Skin epidermis (tissue), 12 donors: ENCODE measurements around the gene SHROOM3.

ENCODE experiments used
- H3K27ac ChIP-seq, 21 experiments: fragments of 200-600 bp; sonication (generic) in 11 of 21; one replicate each; pipeline ENCODE4 v1.5.0; 2020; ENCODE audit warnings: mild to moderate bottlenecking in 3 of 21, inconsistent platforms in 2 of 21, moderate library complexity in 2 of 21
- H3K4me3 ChIP-seq, 7 experiments: fragments of 200-600 bp; sonication (generic) in 2 of 7; one replicate each; pipeline ENCODE4 v1.5.0; 2020; ENCODE audit warnings: inconsistent platforms in 2 of 7, mild to moderate bottlenecking in 2 of 7, moderate library complexity in 1 of 7

The SHROOM3 gene

DNA sequence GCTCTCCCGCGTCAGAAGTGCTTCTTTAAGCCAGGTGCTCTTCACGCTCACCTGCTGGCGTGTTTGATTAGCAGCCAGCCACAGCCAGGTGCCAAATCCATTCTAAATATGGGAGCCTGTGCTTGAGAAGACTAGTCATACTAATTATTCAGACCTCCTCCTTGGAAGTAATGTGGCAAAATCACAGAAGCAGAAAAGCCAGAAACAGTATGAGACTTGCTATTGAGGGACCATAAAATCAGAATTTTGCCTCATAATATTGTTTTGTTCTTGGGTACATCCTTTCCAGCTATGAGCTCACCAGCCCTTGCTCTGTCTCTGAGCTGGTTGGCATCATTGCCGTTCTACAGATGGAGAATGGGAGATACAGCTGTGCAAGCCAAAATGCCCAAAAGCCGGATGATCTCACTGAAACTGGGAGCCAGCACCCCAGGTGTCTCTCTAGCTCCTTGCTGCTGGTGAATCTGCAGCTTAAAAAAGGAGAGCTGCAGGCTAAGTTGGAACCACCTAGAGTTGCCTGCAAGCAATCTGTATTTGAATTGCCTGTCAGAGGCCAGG is 205.4 kb downstream of the SHROOM3 start:
- H3K27ac ChIP-seq, result peak overlapping the region in 1 of 21 experiments; percentile 52
- no peak overlapping the region for H3K4me3 ChIP-seq

- no peak overlapping the region for H3K27ac ChIP-seq
- H3K4me3 ChIP-seq, result no peak overlapping the region
These were observed 206.3 kb downstream of the SHROOM3 start for GRCh38 chr4:76641351-76641750.

DNA sequence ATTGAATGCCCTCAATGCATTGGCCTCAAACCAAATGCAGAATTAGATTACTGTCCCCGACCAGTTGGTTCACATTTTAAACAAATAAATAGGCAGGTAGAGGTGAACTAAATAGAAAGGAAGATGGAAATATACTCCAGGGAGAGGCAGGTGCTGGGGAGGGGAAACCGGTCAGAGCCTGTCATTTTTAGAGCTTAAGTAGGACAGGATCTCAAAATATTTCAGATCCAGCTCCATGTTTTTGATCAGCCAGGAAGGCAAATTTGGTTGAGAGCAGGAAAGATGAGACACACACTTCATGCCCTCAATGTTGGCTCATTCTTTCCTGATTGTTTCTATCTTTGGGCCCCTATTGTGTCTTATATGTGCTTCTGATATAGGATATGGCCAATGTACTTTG is 206.7 kb downstream of the SHROOM3 start:
- no peak overlapping the region for H3K27ac ChIP-seq
- no peak overlapping the region for H3K4me3 ChIP-seq

- H3K27ac ChIP-seq, result no peak overlapping the region
These were observed 209.9 kb downstream of the SHROOM3 start for GRCh38 chr4:76644831-76645485.

GRCh38 chr4:76649086-76649485 is 214.1 kb downstream of the SHROOM3 start:
- H3K27ac ChIP-seq, result no peak overlapping the region

More at GRCh38 chr4:76644831-76645485, 209.9 kb downstream of the SHROOM3 start:
- H3K4me3 ChIP-seq, result no peak overlapping the region

GRCh38 chr4:76651616-76652015 is 216.6 kb downstream of the SHROOM3 start:
- H3K27ac ChIP-seq, result no peak overlapping the region

More at GRCh38 chr4:76649086-76649485, 214.1 kb downstream of the SHROOM3 start:
- no peak overlapping the region for H3K4me3 ChIP-seq

GRCh38 chr4:76652389-76652788 is 217.4 kb downstream of the SHROOM3 start:
- Histone ChIP-seq H3K4me3 (no peak overlapping the region), H3K27ac (no peak overlapping the region)

More at GRCh38 chr4:76651616-76652015, 216.6 kb downstream of the SHROOM3 start:
- H3K4me3 ChIP-seq, result no peak overlapping the region

- no peak overlapping the region for H3K4me3 ChIP-seq
- H3K27ac ChIP-seq, result no peak overlapping the region
These were observed 219.1 kb downstream of the SHROOM3 start for GRCh38 chr4:76654084-76654483.

DNA sequence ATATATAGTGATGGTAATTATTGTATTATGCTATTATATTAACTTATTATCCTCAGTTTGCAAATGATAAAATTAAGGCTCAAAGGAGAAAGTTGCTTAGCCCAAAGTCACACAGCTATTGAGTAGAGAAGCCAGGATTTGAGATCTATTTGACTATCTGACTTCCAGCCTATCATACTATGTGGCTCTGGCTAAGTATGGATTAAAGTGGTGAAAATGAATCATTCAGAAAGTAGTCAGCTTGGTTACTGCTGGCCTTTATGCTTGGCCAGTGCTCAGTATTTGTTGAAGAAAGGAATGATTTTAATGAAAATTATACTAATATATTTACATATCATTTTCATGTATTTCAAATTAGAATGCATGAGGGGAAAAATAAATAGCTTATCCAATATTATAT is 219.8 kb downstream of the SHROOM3 start:
- Histone ChIP-seq H3K27ac (no peak overlapping the region), H3K4me3 (no peak overlapping the region)

DNA sequence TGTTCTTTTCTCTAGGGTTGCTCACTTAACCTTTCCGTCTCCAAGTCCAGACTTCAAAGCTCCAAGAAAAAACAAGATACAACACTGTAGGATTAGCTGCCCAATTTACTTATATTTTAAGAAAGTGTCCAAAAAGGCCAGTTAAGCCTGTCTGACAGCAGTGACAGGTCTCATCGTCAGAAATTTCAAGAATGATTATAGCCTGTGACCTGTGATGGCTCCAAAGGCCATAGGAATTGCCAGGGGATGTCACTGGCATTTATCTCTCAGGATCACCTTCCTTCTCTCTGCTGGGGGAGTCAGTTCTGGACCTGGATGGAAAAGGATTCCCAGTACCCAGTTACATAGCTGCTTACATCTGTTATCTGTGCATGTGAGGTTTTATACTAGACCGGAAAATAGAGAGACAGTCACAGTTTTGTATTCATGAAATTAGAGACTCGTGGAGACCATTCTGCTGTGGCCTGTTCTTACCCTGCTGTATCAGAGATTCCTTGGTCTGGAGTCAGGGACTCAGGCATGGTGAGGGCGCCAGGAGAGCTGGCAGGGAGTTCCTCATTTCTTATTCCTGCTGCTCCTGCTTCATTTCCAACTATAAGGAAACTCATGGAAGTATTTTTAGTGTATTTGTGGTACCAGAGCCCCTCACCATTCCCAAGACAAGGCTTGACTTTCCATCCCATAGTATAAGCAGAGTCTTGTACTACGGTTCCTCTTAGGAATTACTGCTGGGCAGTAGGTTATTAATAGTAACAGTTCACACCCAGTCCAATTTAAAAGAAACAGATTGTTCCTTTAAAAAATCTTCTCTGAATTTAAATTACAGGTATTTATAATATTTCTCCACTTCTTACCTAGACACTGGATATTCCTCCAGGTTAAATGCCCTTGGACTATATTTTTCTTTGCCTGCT is 220.8 kb downstream of the SHROOM3 start:
- no peak overlapping the region for H3K27ac ChIP-seq
- no peak overlapping the region for H3K4me3 ChIP-seq

DNA sequence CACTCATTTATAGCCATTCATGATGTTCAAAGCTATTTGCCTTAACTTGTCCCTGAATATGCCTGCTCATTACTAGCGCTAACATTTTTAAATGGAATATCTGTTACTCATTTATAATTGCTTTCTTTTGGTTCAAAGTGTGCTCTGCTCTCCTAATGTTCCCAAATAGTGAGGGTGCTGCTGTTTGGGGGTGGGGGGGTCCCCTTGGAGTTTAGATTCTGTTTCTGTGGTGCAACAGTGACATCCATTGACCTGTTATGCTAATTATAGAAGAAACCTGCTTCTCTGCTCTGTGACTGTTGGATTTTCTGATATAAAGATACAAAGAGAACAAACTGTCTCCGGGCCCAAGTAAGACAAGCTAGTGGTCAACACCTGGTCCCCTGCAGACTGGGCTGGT is 222.4 kb downstream of the SHROOM3 start:
- Histone ChIP-seq H3K4me3 (no peak overlapping the region), H3K27ac (peak overlapping the region in 2 of 21 experiments; percentile 24 to 31)

DNA sequence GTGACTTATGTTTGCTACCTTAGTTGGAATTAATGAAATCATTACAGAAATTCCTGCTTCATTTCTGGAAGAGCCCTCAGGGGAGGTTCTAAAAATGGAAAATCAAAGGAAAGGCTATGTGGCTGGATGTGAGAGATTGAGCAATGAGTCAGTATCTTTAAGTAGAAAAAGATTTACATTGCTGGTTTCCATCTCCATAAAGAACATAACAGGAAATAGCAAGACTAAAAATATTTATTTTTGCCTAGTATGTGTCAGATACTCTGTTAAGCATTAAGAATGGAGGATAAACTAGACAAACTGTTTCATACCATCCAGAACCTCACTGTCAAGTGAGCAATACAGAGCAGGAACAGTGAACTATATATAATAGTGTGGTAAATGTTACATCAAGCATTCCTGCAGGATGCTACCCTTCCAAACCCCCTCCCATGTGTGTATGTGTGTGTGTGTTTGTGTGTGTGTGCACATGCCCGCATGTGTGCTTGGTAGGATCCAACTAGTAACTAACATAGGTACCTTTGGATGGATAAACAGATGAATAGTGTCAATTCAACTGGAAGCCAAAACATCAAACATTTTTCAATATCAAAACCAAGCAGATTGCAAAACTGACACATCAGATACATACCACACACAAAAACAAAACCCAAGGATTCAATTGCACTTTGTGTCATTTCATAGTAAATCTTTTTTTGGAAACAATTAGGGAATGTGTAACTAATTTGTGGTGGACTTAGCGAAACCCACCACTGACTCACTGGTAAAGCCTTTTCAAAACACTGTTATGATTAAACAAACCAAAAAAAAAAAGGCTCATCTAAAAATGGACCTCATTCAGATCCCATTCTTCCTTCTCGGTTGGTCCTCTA is 223.4 kb downstream of the SHROOM3 start:
- Histone ChIP-seq H3K4me3 (no peak overlapping the region), H3K27ac (peak overlapping the region in 3 of 21 experiments; percentile 31 to 72 (median 36))

- Histone ChIP-seq H3K27ac (peak overlapping the region in 2 of 21 experiments; percentile 31 to 72), H3K4me3 (no peak overlapping the region)
These were observed 224.1 kb downstream of the SHROOM3 start for GRCh38 chr4:76659103-76659490.

DNA sequence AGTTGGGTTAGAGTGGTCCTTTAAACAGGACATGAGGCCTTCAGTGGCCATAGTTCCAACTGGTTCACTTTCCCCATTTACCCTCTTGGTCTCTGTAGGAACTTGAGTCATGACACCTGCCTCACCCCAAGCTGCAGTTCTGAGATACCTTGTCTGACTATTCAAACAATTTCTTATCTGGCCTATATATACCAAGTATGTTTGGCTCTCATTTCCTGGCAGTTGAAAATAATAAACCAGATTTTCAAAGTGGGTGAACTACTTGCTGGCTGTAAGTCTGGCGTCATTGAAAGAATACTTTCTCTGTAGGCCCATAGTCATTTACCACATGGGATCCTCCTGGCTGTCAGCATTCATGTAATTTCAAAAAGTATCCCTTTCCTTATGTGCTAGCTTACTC is 228.8 kb downstream of the SHROOM3 start:
- Histone ChIP-seq H3K4me3 (no peak overlapping the region), H3K27ac (no peak overlapping the region)

DNA sequence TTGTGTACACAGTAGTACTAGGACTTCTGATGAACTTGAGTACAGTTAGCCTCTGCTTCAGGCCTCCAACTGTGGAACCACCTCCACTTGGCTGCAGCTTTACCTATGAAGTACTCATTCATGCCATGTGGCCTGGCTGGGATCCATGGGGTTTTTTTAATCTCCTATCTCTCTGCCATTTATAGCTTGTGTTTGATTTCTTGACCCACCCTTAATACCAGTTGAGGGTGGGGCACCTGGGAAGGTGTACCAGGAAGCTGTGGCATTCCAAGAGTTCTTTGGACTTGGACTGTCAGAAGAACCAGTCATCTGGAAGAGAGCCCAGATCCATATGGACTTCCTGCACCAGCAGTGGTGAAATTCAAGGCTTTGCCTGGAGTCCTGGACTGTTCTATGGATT is 230.1 kb downstream of the SHROOM3 start:
- H3K4me3 ChIP-seq, result no peak overlapping the region
- H3K27ac ChIP-seq, result no peak overlapping the region

GRCh38 chr4:76665721-76666120 is 230.7 kb downstream of the SHROOM3 start:
- Histone ChIP-seq H3K27ac (no peak overlapping the region), H3K4me3 (no peak overlapping the region)

- H3K4me3 ChIP-seq, result no peak overlapping the region
- no peak overlapping the region for H3K27ac ChIP-seq
These were observed 232.0 kb downstream of the SHROOM3 start for GRCh38 chr4:76666944-76667532.

GRCh38 chr4:76670631-76671030 is 235.6 kb downstream of the SHROOM3 start:
- Histone ChIP-seq H3K27ac (no peak overlapping the region), H3K4me3 (no peak overlapping the region)

DNA sequence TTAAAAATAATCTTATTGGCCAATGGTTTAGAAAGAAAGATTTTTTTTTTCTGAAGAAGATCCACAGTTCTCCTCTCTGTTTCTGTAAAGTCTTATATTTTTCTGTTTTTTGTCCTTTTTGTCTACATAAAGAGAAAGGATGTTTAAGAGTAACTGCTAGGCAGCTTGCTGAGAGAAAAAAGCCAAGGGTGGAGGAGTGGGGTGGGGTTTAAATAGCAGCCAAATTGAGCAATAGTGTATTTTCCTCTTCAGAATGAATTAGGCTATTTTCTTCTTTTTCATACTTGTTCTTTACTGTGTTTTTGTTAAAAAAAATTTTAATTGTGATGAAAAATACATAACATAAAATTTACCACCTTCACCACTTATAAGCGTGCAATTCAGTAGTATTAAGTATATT is 238.3 kb downstream of the SHROOM3 start:
- no peak overlapping the region for H3K27ac ChIP-seq
- no peak overlapping the region for H3K4me3 ChIP-seq
